HG03442 (cell line): ENCODE data around the gene RAI1.

Experiments used
- ATAC-seq: cut with Tn5 transposase; IDR thresholded peaks from one replicate; pipeline ENCODE4 v1.9.1; 2021; ENCODE audit warnings: mild to moderate bottlenecking, moderate library complexity; ENCODE audit not compliant: unreplicated experiment

RAI1 gene

DNA sequence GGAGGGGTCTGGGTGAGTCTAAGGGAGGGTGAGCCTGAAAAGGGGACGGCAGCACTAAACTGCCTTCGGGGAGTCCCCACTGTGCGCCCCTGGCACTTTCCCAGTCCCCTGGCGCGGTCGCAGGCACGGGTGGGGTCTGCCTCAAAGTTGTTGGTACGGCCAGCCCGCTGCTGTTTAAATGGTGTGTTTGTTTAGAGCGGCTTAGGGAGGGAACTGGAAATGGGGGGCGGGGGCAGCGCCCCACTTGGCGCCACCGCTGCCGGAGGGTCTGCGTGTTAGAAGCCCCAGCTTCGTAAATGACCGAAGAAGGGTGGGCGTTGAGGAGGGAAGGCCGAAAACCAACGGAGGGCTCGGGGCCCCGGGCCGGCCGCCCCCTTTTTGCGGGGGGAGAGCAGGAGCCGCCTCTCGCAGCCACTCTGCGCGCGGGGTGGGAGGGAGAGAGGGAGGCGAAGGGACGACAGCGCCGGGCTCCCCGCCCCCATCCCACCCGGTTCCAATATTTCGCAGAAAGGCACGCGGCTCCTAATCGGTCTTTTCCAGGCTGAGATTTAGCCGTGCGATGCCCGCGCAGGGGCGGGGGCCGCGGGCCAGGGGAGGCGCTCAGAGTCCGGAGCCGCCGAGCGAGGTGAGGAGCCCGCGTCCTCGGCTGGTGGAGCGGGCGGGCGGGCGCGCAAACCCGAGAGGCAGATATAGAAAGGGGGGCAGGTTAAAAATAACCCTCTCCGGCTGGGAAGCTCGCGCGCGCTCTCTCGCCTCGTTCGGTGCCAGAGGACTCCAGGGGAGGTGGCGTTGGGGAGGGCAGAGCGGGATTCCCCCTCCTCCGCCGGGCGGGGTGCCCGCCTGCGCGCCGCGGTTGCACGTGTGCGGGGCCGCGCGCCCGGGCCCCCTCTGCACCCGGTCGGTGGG lies 100.6 kb downstream of the RAI1 start:
- no peak for ATAC-seq

DNA sequence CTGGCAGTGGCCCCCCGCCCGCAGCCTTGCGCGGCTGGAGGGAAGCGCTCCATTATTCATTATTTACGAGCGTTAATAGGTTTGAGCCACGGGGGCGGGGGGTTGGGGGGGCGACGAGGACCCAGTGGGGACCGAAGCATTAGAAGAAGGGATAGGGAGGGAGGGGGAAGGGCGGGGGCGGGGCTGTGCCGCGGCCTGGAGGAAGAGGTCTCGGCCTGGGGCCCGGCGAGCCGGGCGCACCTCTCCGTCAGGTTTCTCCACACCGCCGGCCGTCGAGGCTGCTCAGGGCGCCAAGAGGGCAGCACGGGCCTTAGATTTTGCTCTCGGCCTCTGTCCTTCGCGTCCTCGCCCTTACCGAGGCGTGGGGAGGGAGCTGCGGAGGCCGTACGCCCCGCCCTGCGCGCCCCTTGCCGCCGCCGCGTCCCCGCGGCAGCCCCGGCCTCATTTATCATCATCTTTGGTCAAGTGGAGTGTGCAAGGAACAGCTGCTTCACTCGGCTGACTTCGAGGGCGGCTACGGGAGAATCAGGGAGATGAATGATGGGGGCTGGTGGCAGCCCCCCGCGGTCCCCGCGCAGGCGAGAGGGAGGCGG lies 101.4 kb downstream of the RAI1 start:
- ATAC-seq = no peak

DNA sequence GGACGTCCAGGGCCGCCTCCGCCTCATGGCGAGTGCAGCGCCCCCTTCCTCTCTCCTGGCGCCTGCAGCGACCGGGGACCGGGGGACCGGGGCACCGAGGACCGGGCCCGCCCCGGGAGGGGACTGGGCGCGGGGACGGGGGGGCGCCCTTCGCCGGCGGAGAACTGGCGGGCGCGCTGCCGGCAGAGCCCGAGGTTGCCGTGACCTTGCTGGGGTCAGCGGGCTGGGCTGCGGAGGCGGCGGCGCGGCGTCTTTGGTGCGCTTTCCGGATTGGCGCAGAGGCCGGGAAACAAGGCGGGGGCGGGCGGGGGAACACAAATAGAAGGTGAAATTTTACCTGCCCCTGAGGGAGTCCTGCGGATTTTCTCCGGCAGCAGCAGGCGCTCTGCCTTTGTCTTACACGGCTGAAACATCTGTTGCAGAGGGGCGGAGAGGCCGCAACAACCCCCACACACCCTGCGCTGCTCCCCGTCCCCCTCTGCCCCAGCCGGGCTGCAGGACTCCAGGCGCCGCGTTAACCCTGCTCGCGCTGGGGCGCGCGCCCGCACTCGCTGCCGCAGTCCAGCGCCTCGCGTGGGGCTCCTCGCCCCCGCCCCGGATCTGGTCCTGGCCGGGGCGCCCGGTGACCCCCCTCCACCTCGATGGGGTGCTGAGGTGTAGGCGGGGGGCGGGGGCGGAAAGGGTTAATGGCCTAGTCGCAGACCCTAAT lies 102.0 kb downstream of the RAI1 start:
- peak; percentile 38 for ATAC-seq

DNA sequence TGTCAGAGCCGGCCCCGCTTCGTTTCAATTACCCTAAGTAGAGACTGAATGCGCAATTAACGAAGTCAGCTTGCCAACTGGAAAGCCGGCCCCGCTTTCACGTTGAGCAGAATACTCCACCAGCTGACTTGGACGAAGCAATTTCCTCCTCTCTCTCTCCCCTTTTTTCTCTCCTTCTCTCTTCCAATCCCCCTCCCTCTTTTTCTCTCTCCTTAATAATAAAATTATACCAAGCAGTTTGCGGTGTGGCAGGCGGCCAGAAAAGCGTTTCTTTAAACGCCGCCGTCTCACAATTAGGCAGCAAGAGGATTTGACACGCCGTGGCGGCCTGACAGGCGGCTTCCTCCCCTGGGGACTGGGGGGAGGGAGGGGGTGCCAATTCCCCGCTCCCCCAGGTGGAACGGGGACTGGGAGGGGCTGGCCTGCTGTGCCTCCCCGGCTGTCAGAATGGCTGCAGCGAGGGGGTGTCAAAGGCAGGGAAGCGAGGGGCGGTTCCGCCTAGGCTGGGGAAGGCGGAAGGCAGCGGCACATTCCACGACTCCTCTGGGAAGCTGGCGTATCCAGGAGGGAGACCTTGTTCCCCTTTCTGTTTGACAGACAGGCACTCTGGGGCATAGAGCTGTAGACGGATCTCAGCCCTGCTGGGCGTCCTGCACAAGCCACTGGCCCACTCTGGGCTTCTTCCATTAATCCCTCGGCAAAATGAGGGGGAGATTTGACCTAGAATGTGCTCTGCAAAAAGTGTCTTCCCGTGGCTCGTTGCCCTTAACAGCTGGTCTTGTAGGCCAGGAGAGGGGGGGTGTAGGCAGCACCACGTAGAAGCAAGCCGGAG lies 102.8 kb downstream of the RAI1 start:
- ATAC-seq = peak; percentile 9

DNA sequence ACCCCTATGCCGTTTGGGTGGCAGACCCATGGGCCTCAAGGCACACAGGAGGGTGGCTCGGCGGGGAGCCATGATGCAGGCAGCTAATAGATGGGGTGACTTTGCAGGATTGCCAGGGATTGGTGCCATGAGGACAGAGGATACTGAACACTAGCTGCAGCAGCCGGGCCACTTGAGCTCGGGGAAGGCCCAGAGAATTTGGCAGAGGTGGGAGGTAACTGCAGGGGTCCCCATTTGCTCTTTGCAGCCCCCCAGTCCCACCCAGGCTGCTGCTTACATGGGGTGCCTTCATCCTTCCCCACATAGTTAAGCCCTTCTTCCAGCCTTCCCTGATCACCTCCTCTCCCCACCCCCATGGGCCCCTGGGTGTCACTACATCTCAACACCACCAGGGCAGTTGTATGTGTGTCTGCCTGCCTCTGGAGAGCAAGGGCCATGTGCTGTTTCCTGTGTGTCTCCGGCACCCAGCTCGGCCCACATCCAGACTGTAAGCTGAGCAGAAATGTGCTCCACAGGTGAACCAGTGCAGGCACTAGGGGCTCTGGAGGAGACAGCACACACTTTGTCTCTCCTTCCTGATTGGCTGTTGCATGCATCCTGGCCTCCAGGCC lies 103.5 kb downstream of the RAI1 start:
- ATAC-seq = no peak

DNA sequence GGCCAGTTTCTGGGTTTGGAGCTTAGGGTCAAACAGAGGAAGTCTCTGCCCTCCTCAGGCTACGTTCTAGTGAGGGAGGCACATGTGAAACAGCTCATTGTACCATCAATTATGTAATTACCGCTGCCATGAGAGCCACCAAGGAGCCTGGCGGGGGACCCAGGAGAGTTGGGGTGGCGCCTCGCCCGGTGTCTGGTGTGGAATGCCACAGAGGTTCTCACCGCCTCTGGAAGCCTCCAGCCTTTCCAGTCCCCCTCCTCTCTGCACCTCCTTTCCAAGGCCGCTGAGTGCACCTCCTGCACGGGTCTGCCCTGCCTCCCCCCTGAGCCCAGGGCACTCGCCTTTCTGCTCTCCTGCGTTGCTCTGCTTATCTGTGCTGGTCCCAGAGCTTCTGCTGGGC lies 104.1 kb downstream of the RAI1 start:
- ATAC-seq = no peak

DNA sequence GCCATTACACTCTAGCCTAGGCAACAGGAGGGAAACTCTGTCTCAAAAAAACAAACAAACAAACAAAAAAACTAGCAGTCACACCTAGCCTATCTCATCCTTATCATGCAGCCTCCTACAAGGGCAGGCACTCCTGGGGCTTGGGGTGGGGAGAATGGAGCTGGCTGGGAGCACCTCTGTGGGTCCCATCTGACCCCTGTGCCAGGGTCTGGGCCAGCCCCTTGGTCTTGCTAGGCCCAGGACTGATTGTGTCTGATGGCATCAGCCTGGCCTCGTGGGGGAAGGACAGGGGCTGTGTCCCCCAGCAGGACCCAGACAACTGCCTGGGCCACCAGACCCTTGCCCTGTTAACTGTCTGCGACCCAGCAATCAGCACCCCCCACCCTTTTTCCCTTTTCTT lies 105.7 kb downstream of the RAI1 start:
- ATAC-seq = no peak

DNA sequence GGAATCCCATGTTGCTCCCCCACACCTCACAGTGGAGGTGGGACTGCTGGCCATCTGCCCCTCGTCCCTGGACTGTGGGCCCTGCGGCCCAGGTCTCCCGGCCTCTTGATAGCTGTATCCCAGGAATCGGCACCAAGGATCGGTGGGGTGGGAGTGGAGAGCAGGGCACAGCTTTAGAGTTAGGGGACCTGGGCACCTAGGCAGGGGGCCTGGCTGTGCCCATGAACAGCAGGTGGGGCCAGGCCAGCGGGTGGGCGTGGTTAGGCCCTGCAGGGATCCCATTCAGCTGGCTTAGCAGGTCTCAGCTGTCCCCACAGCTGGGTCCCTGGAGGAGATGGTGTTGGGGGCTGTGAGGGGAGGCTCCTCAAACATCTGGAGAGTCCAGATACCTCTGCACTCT lies 106.3 kb downstream of the RAI1 start:
- no peak for ATAC-seq

DNA sequence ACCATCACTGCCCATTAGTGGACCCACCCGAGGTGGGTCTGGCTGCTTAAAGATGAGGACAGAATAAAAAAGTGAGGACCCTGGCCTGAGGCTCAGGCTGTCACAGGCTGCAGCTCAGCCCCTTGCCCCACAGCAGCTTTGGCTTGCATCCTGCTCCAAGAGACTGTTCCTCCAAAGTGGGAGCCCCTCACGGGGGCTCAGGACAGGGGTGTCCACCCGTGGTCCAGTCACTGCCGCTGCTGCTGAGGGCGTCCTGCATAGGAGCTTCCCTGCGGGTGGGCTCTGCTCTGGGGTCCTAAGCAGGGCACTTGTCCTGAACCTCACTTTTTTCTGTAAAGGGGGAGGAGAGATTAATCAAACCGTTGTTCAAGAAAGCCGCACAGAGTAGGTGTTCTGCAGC lies 107.7 kb downstream of the RAI1 start:
- ATAC-seq = no peak

DNA sequence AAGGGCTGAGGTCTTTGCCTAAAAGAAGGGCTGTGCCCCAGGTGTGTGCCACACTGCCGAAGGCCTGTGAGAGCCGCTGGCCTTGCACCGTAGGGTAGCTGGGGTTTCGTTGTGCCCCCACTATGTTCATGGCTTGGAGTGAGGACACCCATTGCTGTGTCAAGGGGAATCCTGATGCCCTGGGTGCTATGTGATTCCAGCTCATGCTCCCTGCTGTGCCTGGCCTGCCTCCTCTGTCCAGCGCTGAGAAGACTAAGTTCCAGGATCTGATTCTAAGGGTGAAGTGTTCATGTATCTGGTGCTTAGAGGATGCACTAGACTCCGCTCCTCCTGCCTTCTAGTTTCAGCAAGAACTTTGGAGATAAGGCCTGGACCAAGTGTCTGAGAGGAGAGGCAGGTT lies 108.2 kb downstream of the RAI1 start:
- no peak for ATAC-seq

DNA sequence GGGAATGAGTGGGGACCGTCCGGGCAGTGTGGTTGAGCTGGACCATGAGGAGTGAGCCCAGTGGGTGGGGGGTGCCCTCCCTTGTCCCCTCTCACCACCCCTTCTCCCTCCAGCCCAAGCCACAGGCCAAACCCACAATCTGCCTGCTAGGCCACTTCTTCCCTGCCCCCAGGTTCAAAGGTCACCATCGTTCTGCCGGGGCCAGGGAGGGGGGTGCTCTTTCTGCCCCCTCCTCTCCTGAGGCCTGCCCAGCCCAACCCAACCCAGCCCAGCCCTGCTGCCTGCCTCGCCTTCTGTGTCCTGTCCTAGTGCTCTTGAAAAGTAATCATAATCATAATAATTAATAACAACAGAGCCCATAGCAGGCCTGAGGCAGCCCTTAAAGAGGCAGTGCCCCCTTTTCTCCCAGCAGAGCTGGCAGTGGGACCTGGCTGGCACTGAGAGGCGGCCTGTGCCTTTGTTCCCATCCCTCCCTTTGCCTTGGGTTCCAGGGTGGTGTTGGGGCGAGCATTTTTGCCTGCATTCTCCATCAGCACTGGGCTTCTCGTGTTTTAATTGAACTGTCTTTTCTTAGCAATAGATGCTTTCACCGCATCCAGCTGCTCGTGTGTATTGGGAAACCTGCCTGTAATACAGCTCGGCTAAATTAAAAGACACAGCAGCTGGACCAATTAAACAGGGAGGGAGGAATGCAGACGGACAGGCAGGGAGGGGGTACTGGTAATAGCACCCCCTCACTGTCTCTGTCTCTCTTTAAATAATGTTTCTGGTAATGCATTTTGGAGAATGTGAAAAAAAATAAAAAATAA lies 108.8 kb downstream of the RAI1 start:
- no peak for ATAC-seq

DNA sequence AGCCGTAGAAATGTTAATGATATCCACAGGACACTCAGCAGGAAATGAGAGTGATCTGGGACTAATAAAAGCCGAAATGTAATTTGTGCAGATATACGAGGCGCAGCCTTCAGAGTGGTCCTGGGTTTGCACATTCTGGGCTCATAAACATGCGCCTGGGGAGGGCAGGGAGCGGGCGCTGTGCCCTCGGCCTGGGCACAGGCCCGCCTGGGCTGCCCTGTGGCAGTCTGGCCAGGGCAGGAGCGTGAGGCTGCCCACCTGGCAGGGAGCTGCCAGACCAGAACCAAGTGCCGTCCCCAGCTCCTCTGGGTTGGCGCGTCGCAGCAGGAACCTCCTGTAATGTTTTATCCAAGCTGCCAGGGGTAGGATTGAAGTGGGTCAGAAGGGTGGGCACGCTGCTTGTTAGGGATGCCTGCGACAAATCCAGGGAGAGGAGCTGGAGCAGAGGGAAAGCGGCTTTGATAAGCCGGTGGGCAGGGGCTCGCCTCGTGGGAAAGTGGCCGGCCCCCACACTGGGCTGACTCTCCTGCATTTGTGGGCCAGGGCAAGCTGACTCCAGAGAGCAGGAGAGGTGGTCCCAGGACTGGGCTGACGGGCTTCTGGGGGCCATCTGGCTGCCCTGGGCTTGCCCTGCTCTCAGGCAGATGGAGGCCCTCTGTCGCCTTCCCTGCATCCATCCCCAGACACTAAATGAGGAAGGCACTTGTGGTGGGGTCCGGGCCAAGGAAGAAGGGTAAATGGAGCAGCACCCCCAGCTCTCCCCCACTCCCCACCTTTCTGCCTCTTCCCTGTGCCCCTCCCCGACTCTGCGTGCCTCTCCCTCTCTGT lies 109.6 kb downstream of the RAI1 start:
- no peak for ATAC-seq

DNA sequence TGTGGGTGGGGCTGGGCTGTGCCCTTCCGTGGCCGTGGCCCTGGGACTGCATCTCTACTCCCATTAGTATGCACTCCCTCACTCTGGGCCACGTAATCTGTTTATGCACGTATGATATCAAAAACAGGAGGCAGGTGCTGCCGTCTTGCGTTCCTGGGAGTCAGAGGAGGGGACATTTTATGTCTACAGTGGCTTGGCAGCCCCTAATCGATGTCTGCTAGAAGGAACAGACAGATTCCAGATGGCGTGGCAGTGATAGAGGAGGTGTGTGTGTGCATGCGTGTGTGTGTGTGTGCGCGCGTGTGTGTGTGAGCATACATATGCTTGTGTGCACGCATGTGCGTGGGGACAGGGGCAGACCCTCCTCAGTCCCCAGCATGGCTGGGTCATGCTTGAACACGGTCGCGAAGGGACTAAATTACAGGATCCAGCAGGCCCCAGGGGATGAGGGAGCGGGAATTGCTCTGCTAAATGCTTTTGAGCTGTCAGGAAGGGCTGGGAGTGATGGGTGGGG lies 110.8 kb downstream of the RAI1 start:
- no peak for ATAC-seq

DNA sequence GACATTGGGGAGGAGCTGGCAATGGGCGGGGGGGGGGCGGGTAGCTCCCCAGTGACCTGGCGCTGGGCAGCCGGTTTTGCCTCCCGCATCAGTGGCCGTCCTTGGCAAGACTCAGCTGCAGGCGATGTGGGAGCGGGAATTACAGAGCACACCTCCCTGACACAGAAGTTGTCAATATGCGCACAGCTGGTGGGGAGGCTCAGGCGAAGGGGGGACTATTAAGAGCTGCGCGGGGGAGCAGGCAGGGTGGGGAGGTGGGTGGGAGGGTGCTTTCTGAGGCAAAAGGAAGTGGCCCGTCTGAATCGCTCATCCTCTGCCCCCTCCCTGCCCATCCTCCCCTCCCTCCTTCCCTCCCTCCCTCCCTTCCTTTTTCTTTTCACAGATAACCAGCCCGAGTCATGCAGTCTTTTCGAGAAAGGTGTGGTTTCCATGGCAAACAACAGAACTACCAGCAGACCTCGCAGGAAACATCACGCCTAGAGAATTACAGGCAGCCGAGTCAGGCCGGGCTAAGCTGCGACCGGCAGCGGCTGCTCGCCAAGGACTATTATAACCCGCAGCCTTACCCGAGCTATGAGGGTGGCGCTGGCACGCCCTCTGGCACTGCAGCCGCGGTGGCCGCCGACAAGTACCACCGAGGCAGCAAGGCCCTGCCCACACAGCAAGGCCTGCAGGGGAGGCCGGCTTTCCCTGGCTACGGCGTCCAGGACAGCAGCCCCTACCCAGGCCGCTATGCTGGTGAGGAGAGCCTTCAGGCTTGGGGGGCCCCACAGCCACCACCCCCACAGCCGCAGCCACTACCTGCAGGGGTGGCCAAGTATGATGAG lies 111.5 kb downstream of the RAI1 start:
- ATAC-seq = no peak

DNA sequence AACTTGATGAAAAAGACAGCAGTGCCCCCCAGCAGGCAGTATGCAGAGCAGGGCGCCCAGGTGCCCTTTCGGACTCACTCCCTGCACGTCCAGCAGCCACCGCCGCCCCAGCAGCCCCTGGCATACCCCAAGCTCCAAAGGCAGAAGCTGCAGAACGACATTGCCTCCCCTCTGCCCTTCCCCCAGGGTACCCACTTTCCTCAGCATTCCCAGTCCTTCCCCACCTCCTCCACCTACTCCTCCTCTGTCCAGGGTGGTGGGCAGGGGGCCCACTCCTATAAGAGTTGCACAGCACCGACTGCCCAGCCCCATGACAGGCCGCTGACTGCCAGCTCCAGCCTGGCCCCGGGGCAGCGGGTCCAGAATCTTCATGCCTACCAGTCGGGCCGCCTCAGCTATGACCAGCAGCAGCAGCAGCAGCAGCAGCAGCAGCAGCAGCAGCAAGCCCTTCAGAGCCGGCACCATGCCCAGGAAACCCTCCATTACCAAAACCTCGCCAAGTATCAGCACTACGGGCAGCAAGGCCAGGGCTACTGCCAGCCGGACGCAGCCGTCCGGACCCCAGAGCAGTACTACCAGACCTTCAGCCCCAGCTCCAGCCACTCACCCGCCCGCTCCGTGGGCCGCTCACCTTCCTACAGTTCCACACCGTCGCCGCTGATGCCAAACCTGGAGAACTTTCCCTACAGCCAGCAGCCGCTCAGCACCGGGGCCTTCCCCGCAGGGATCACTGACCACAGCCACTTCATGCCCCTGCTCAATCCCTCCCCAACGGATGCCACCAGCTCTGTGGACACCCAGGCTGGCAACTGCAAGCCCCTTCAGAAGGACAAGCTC lies 112.3 kb downstream of the RAI1 start:
- ATAC-seq = no peak

DNA sequence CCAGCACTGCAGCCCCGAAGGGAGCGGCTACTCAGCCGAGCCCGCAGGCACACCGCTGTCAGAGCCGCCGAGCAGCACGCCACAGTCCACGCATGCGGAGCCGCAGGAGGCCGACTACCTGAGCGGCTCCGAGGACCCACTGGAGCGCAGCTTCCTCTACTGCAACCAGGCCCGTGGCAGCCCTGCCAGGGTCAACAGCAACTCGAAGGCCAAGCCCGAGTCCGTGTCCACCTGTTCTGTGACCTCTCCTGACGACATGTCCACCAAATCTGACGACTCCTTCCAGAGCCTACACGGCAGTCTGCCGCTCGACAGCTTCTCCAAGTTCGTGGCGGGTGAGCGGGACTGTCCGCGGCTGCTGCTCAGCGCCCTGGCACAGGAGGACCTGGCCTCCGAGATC lies 113.1 kb downstream of the RAI1 start:
- no peak for ATAC-seq

DNA sequence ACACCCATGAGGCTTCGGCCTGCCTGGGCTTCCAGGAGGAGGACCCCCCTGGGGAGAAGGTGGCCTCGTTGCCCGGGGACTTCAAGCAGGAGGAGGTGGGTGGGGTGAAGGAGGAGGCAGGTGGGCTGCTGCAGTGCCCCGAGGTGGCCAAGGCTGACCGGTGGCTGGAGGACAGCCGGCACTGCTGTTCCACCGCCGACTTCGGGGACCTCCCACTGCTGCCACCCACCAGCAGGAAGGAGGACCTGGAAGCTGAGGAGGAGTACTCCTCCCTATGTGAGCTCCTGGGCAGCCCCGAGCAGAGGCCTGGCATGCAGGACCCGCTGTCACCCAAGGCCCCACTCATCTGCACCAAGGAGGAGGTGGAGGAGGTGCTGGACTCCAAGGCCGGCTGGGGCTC lies 114.0 kb downstream of the RAI1 start:
- no peak for ATAC-seq
